ENCODE results near the gene TSPAN31.

Gene TSPAN31

GRCh38 chr12:57797933-57798332 is 53.1 kb downstream of the TSPAN31 start:
- DNase-seq = no peak

Data from DMS53 (cell line).